Measurements from ENCODE around the gene CEP112. TPM values are rescaled to one million over a fixed set of nuclear protein-coding genes. Genes with fewer than 3 reads are reported as not detected.

Gene CEP112
- total and polyA plus RNA-seq, 4 donors: 5.9 to 32.9 (median 18.8) TPM

- Histone ChIP-seq H3K36me3 (ENCODE audit: control insufficient read depth in 4 of 4, insufficient read depth in 4 of 4, low read length in 4 of 4) (no peaks in the 10 kb centered on the region), H3K4me3 (no peak overlapping the region), H3K4me1 (ENCODE audit: control insufficient read depth in 5 of 5, insufficient read depth in 5 of 5, low read length in 5 of 5) (peaks cover 0 to 5% (median 4%) of the 10 kb centered on the region in 5 donors), H3K27me3 (ENCODE audit: control insufficient read depth in 3 of 3, insufficient read depth in 3 of 3, low read length in 2 of 3) (no peaks in the 10 kb centered on the region), H3K27ac (ENCODE audit: low read depth in 1 of 2, low read length in 1 of 2) (no peak overlapping the region), H3K9me3 (ENCODE audit: control insufficient read depth in 4 of 4, insufficient read depth in 3 of 4, low read length in 3 of 4) (no peaks in the 10 kb centered on the region), H3K9ac (ENCODE audit: insufficient read depth in 1 of 2, low read length in 2 of 2) (no peak overlapping the region)
- ATAC-seq (ENCODE audit: insufficient read depth, low FRiP score) (no peak), DNase-seq (peak in 1 of 3 donors; percentile 21)
- no peak for TF ChIP-seq CTCF (IDR thresholded peaks at IDR 0.05; ENCODE audit: control extremely low read depth, extremely low read depth)
Observed at GRCh38 chr17:65626451-65626850, 565.5 kb downstream of the CEP112 start.

GRCh38 chr17:65618516-65618915 lies 573.4 kb downstream of the CEP112 start:
- Histone ChIP-seq H3K27me3 (ENCODE audit: control insufficient read depth in 3 of 3, insufficient read depth in 3 of 3, low read length in 2 of 3) (no peaks in the 10 kb centered on the region), H3K36me3 (ENCODE audit: control insufficient read depth in 4 of 4, insufficient read depth in 4 of 4, low read length in 4 of 4) (no peaks in the 10 kb centered on the region), H3K4me3 (no peak overlapping the region), H3K9ac (ENCODE audit: insufficient read depth in 1 of 2, low read length in 2 of 2) (no peak overlapping the region), H3K27ac (ENCODE audit: low read depth in 1 of 2, low read length in 1 of 2) (no peak overlapping the region), H3K4me1 (ENCODE audit: control insufficient read depth in 5 of 5, insufficient read depth in 5 of 5, low read length in 5 of 5) (no peaks in the 10 kb centered on the region), H3K9me3 (ENCODE audit: control insufficient read depth in 4 of 4, insufficient read depth in 3 of 4, low read length in 3 of 4) (no peaks in the 10 kb centered on the region)
- no peak for DNase-seq
- no peak for TF ChIP-seq CTCF (IDR thresholded peaks at IDR 0.05; ENCODE audit: control extremely low read depth, extremely low read depth)
- WGBS, 2 donors: 94 to 98% methylated on average over 1 of the region's 1 CpG
- ATAC-seq (ENCODE audit: insufficient read depth, low FRiP score): no peak

GRCh38 chr17:65617496-65617895 lies 574.4 kb downstream of the CEP112 start:
- Histone ChIP-seq H3K9ac (ENCODE audit: insufficient read depth in 1 of 2, low read length in 2 of 2) (no peak overlapping the region), H3K27ac (ENCODE audit: low read depth in 1 of 2, low read length in 1 of 2) (no peak overlapping the region), H3K4me3 (no peak overlapping the region), H3K36me3 (ENCODE audit: control insufficient read depth in 4 of 4, insufficient read depth in 4 of 4, low read length in 4 of 4) (no peaks in the 10 kb centered on the region), H3K9me3 (ENCODE audit: control insufficient read depth in 4 of 4, insufficient read depth in 3 of 4, low read length in 3 of 4) (no peaks in the 10 kb centered on the region), H3K27me3 (ENCODE audit: control insufficient read depth in 3 of 3, insufficient read depth in 3 of 3, low read length in 2 of 3) (no peaks in the 10 kb centered on the region), H3K4me1 (ENCODE audit: control insufficient read depth in 5 of 5, insufficient read depth in 5 of 5, low read length in 5 of 5) (no peaks in the 10 kb centered on the region)
- DNase-seq: no peak
- TF ChIP-seq CTCF (IDR thresholded peaks at IDR 0.05; ENCODE audit: control extremely low read depth, extremely low read depth): no peak
- ATAC-seq (ENCODE audit: insufficient read depth, low FRiP score): no peak
- 95 to 97% methylated on average over 11 of the region's 11 CpGs for WGBS, 2 donors

DNA sequence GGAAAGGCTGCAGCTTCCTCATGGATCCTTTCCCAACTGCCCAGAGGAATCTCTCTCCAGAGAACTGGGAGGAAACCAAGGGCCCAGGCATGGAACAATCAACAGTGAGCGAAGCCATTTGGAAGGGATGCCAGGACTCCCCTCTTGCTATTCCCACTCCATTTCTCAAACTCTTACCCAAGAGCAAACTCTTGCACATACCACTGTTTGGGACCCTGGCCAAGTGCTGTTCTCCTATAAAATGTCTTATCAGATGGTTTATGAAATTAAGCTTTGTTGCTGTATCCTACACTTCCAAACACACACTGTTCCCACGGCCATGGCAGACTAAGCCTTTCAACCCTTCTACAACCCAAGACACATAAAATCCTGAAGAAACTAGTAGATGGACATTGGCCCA lies 582.2 kb downstream of the CEP112 start:
- 65 to 83% methylated on average over 2 of the region's 2 CpGs for WGBS, 2 donors
- no peak overlapping the region for H3K27ac ChIP-seq (ENCODE audit: low read depth in 1 of 2, low read length in 1 of 2)
- peaks cover 0 to 1% (median 0%) of the 10 kb centered on the region in 4 donors for H3K9me3 ChIP-seq (ENCODE audit: control insufficient read depth in 4 of 4, insufficient read depth in 3 of 4, low read length in 3 of 4)
- DNase-seq (peak; percentile 84 to 95 (median 94)), ATAC-seq (ENCODE audit: insufficient read depth, low FRiP score) (no peak)
- no peaks in the 10 kb centered on the region for H3K36me3 ChIP-seq (ENCODE audit: control insufficient read depth in 4 of 4, insufficient read depth in 4 of 4, low read length in 4 of 4)
- no peak for TF ChIP-seq CTCF (IDR thresholded peaks at IDR 0.05; ENCODE audit: control extremely low read depth, extremely low read depth)
- peaks cover 0 to 11% (median 6%) of the 10 kb centered on the region in 5 donors for H3K4me1 ChIP-seq (ENCODE audit: control insufficient read depth in 5 of 5, insufficient read depth in 5 of 5, low read length in 5 of 5)
- H3K9ac ChIP-seq (ENCODE audit: insufficient read depth in 1 of 2, low read length in 2 of 2): no peak overlapping the region
- no peak overlapping the region for H3K4me3 ChIP-seq
- no peaks in the 10 kb centered on the region for H3K27me3 ChIP-seq (ENCODE audit: control insufficient read depth in 3 of 3, insufficient read depth in 3 of 3, low read length in 2 of 3)

Measured in lung (tissue), 12 donors.